UCSD-AML1 (cell line): ENCODE measurements around the gene TXLNA.

Source experiments
- DNase-seq: peaks from one replicate; lab custom pipeline; 2025; ENCODE audit not compliant: unreplicated experiment; lab: John Stamatoyannopoulos, UW

TXLNA gene

DNA sequence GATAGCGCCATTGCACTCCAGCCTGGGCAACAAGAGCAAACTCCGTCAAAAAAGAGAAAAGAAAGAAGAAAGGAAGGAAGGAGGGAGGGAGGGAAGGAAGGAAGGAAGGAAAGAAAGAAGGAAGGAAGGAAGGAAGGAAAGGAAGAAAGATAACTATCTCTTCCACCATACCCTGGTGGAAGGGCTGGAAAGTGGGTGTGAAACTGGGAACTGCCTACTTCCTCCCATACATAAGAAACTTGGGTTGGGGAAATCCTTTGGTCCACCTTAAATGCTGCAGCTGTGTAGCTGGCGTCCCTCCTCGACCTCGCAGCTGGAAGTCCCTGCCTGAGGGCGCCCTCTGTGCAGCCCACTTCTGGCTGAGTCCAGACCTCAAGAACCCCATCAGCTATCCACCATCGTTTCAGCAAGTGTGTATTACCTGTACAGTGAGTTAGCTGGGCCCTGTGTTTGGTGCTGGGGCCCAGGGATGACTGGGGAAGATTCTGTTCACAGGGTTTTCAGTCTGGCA lies 62.9 kb downstream of the TXLNA start:
- peak; percentile 43 for DNase-seq

DNA sequence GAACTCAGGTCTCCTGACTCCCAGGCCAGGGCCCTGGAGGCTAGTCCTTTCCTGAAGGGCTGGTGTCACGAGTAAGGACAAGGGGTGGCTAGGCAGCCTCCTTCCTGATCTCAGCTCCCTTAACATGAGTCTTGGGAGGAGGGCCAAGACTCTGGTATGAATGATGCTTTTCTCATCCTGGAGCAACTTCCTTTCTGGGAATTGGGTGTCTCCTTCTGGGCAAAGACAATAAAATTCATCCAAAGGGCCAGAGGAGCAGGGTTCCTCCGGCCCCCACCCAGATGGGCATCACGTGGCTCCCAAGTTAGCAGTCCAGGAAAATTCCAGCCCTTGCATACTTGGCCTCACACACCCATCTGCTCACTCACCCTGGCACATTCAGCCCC lies 67.4 kb downstream of the TXLNA start, which contains the start of gene FAM167B:
FAM167B (plus strand) TSS at position 335 of the 386 bp plus-strand sequence. CDS start 200 bp downstream, outside the sequence.
- no peak for DNase-seq

DNA sequence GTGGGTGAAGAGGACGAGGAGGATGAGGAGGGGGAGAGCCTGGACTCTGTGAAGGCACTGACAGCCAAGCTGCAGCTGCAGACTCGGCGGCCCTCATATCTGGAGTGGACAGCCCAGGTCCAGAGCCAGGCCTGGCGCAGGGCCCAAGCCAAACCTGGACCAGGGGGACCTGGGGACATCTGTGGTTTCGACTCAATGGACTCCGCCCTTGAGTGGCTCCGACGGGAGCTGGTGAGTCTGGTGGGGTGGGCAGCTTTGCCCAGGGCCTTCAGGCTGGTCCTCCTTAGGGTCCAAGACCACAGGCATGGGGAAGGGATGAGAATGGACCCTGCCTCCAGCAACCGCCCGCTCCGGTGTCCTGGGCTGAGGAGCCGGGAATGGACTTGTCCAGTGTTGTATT lies 68.0 kb downstream of the TXLNA start:
- no peak for DNase-seq
